ENCODE results near the gene PCGF1.
"Not testable (repeated sequence)": the region's sequence is repeated elsewhere in the genome, so short reads cannot be mapped to it uniquely, and the experiment has no call there.

The PCGF1 gene

DNA sequence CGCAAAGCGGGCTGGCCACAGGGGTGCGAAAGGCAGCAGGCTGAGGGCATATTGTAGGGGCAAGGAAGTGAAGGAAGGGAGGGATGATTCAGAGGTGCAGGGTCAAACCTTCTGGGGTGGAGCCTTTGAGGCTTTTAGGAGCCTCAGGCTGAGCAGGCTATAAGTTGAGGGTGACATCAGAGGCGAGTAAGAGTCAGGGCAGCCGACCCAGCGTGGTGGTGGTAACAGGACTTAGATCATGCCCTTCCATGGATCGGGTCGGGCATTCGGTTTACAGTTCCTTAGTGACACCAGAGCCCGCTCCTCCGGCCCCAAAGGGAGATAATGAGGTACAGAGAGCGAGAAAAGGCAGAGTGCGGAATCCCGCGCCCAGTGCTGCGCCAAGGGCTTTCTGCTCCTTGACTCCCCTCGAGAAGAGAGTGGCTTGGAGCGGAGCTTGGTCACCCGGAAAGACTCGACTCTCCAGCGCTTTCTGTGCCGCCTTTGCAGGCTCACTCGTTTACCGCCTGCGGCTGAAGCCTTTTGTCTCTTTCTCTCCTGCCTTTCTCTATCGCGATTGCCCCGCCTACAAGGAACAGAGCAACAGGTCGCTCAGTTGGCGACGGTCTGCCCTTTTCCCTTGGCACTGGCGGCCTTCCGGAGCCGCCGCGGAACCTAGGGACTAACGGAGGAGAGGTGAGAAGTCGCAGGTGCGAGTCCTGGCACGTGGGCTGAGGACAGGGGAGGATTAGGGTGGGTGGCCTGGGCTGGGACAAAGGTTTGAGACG lies 8.8 kb downstream of the PCGF1 start:
- no peak for DNase-seq

DNA sequence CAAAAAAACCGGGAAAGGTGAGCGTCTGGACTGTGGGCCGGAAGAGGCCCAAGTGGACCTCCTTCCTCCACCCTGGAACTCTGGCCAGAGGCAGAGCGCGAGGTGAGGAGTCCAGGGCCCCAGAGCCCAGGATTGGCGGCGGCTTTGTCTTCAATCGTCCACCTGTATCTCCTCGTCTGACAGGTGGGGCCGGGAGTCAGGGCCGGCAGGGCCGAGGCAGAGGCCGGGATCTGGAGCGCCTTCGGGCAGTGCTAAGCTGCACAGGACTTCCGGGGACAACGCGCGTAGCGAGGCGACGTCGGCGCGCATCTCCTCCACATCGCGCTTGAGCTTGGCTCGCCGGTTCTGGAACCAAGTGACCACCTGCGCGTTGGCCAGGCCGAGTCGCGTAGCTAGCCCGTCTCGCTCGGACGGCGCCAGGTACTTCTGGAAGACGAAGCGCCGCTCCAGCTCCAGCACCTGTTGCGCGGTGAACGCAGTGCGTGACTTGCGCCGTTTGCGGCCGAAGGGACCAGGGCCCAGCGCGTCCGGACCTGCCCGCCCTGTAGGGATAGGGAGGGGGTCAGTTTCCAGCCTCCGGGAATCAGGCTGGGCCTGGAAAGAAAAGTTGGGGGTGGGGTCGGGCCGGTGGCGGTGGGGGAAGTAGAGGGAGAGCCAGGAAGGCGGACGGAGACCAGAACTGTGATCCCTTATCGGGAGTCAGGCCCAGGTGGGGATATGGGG lies 9.6 kb downstream of the PCGF1 start:
- no peak for DNase-seq

DNA sequence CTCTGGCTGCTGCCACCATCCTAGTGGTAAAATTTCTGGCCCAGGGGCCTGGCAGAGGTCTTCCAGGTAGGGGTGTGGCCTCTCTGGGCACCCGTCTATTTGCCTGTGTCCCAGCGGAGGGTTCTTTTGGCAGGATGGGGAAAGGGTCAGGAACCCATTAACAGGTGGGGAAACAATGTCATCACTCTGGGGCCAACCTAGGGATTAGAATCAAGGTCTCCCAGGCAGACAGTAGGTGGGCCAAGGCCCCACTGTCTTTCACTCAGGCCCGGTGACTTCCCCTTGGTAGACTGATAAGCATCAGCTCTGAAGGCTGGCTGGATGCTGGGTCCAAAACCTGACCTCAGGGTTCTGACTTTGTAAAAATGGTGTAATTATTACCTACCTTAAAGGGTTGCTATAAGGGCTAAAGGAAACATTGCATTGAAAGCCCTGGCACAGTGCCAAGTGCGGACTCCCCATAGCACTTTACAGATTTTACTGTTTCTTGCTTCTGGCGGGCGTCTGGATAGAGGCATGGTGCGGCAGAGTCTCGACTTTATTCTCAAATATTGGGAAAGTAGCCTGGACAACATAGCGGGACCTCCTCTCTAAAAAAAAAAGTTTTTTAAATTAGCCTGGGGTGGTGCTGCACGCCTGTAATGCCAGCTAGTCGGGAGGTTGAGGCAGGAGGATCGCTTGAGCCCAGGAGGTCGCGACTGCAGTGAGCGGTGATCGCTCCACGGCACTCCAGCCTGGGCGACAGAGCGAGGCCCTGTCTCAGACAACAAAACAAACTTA lies 10.3 kb downstream of the PCGF1 start:
- no peak for DNase-seq

GRCh38 chr2:74495440-74495839 lies 12.1 kb downstream of the PCGF1 start:
- DNase-seq, result no peak

DNA sequence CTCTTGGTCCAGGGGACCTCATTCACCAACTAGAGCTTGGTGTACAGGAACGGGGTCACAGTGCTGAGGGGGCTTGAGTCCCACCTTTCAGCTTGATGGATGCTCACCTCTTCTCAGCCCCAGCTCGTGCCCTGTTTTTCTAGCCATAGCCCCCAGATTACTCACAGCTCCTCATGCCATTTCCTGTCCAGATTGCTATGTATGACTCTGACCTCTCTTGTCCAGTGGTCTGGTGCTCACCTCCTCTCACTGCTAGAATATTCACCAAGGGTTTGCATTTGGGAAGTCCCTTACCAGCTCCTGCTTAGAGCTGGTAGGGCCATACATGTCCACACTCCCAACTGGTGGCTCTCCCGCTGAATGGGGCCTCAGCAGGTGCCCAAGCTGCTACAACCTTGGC lies 13.9 kb downstream of the PCGF1 start:
- DNase-seq, result no peak

GRCh38 chr2:74491648-74492544 lies 15.6 kb downstream of the PCGF1 start:
- no peak for DNase-seq

GRCh38 chr2:74489906-74490305 lies 17.6 kb downstream of the PCGF1 start:
- DNase-seq, result no peak

- no peak for DNase-seq
These were observed 18.6 kb downstream of the PCGF1 start for GRCh38 chr2:74488643-74489481.

DNA sequence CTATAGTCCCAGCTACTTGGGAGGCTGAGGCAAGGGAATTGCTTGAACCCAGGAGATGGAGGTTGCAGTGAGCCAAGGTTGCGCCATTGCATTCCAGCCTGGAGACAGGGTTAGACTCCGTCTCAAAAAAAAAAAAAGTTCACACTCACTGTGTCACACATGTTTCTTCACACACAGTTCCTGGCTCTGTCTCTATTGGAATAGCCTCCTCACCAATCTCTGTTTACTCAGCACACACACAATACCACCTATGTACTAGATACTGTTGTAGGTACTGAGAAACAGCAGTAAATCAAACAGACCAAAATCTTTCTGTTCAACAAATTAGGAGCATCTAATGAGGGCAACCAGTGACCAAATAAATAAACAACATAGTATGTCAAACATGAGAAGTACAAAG lies 21.4 kb downstream of the PCGF1 start:
- DNase-seq, result no peak

- not testable (repeated sequence) for DNase-seq
These were observed 23.8 kb downstream of the PCGF1 start for GRCh38 chr2:74483675-74484164.

DNA sequence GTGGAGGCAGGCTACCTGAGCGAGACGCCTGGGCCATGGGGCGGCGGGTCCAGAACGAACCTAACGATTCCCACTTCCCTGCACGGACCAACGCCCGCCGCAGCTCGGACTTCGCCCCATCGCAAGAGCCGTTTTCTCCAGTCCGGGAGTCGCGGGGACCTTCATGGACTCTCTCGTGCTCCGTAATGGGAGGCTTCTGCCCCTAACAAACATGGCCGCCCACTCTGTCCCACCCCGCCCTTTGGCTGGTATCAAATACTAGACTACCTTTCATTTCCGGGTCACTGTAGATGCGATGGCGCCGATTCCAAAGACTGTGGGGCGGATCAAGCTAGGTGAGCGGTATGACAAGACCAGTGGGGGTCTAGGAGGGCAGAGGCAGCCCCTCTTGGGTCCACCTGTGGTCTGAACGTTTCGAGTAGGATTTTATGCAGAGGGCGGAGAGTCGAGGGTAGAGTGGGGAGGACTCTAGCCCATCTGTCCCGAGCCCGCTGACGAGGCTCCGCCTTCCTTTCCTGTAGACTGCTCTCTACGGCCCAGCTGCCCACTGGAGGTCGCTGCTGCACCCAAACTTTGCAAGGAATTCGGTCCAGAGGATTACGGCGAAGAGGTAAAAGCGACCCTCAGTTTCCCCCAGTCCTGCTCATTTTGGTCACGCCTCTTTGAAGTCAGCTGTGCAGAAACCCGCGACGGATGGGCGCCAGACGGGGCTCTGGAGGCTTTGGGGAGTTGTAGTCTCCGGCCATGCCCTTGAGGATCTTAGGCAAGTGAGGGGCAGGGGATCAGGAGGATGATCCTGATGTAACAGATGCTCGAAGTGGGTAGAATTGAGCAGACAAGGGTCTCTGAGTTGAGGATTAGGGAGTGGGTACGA lies 24.5 kb downstream of the PCGF1 start, which contains the start of the genes CCDC142 and TTC31:
Gene CCDC142 (minus strand): TSS at position 198 of the 874 bp plus-strand sequence. CDS start 161 bp downstream, at position 37.
Gene TTC31 (plus strand): TSS at position 281 of the 874 bp plus-strand sequence. CDS start 15 bp downstream, at position 296.
- peak; percentile 94 for DNase-seq

GRCh38 chr2:74481961-74482800 lies 25.3 kb downstream of the PCGF1 start:
- peak; percentile 61 for DNase-seq

- no peak for DNase-seq
These were observed 26.1 kb downstream of the PCGF1 start for GRCh38 chr2:74481431-74481830.

GRCh38 chr2:74474899-74475298 lies 32.6 kb downstream of the PCGF1 start:
- DNase-seq, result no peak

- no peak for DNase-seq
These were observed 33.0 kb downstream of the PCGF1 start for GRCh38 chr2:74474481-74474880.

DNA sequence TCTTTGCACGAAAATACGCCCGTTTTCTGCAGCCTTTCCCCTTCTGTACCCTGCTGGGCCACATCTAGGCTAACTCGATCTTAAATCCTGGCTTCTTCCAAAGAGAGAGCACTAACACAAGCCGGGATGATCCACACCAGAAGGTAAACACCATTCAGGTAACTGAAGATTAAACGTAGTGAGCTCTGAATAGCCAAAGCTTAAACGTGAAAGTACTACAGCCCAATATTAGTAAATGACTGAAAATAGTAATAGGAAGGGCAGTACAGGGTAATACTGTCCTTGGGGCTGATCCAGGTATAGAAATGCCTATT lies 34.6 kb downstream of the PCGF1 start:
- DNase-seq, result no peak

DNA sequence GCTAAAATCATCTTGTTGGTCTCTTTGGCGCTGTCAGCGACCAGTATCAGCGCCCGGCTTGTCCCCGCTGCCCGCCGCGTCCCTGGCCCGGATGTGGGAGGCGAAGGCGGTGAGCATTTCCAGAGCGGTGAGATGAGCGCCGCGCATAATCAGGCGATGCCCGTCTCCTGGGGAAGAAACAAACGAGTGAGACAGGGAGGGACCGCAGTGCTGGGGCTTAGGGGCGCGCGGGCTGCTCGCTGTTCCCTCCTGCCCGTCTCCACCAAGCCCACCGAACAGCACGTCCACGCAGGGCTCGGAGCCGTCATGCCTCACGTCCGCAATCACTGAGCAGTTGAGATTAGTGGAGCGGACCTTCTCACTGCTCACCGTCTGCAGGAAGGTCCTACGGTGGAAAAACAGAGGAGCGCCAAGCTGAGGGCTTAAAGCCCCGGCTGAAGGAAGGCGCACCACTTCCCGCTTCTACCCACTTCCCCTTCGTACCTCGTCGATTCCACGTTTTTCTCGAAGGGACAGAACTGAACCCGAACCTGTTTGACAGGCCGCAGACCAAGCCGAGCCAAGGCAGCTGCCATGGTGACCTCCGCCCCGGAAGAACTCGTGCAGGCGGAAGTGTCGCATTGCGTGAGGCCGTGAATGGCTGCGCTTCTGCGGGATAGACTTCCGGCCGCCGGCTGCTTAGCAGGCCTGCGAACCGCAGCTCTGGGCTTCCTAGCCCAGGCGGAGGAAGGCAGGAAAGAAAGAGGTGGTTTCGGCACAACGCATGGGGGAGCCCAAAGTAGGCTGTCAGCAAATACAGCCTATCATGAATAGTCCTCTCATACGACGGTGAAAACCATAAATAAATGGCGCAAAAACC lies 35.2 kb downstream of the PCGF1 start, which contains the start of gene MRPL53:
Gene MRPL53 (minus strand): TSS at position 595 of the 859 bp plus-strand sequence. CDS start 20 bp downstream, at position 575.
- peak; percentile 96 for DNase-seq

Data from activated naive CD4-positive, alpha-beta T cell treated with anti-CD3 and anti-CD28 coated beads, Interleukin-2, amount 50 U/mL, for 16 hours (primary cell).